HG03066 (cell line): ENCODE measurements around the gene SNX18.
"Not testable (repeated sequence)": the region's sequence is repeated elsewhere in the genome, so short reads cannot be mapped to it uniquely, and the experiment has no call there.

Experiments
- ATAC-seq: cut with Tn5 transposase; IDR thresholded peaks from one replicate; pipeline ENCODE4 v1.9.1; 2021; ENCODE audit warnings: low read depth; ENCODE audit not compliant: unreplicated experiment

Gene SNX18

DNA sequence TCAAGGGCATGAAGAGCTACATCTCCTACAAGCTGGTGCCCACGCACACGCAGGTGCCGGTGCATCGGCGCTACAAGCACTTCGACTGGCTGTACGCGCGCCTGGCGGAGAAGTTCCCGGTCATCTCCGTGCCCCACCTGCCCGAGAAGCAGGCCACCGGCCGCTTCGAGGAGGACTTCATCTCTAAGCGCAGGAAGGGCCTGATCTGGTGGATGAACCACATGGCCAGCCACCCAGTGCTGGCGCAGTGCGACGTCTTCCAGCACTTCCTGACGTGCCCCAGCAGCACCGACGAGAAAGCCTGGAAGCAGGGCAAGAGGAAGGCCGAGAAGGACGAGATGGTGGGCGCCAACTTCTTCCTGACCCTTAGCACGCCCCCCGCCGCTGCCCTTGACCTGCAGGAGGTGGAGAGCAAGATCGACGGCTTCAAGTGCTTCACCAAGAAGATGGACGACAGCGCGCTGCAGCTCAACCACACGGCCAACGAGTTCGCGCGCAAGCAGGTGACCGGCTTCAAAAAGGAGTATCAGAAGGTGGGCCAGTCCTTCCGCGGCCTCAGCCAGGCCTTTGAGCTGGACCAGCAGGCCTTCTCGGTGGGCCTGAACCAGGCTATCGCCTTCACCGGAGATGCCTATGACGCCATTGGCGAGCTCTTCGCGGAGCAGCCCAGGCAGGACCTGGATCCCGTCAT lies 1.4 kb downstream of the SNX18 start:
- ATAC-seq, result no peak

DNA sequence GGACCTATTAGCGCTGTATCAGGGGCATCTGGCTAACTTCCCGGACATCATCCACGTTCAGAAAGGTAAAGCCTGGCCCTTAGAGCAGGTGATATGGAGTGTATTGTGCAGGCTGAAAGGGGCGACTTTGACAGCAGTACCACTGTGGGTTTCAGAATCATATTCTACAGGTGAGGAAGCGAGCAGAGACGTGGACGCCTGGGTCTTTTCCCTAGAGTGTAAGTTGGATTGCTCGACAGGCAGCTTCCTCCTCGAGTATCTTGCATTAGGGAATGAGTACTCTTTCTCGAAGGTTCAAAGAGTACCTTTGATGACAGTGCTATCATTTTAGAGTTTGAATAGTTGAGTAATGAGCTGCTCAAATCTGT lies 1.9 kb downstream of the SNX18 start:
- no peak for ATAC-seq

- ATAC-seq, result no peak
Measured at GRCh38 chr5:54520438-54520846, 2.9 kb downstream of the SNX18 start.

DNA sequence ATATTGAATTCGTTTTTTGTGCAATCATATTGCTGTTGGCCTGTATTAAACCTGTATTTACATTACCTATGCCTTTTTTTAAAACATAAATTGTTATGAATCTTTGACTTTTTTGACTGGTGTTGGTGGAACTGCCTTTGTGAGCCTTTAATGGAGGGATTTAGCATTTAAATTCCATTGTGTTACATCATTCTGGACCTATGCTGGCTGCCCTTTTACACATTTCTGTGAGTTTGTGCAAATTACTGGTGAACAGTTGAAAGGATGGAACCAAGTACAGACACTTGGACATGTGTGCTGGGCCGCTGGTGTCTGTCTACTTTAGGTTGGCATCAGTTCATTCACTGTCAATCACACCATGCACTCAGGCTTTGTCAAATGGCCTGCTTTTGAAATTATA lies 3.4 kb downstream of the SNX18 start:
- no peak for ATAC-seq

DNA sequence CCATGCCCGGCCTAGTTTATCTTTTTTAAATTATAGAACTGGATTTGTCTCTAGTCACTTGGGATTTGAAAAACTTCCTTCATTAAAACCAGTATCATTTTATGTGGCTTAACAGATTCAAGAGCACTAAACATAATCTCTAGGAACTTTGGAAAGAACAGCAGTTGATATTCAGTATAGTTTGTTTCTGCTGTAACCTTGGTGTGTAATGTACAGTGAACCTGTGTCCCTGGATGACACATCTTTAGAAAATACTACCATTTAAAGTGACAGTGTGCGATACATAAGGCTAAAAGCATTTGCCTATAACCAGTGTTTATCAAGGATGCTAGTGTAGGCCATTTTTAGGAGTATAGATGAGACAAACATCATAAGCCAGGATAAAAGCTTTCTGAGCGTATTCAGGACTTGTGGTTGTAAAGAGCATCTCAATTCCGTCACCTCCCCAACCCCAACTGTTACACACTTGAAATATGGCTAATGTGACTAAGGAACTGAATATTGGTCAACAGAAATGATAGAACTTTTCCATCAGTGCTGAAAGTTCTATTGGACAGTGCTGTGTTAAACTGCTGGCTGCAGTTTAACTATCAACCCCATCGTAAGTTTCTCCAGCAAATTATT lies 4.4 kb downstream of the SNX18 start:
- ATAC-seq, result no peak

GRCh38 chr5:54523534-54523933 lies 6.0 kb downstream of the SNX18 start:
- no peak for ATAC-seq

- ATAC-seq, result no peak
Measured at GRCh38 chr5:54524082-54524481, 6.5 kb downstream of the SNX18 start.

DNA sequence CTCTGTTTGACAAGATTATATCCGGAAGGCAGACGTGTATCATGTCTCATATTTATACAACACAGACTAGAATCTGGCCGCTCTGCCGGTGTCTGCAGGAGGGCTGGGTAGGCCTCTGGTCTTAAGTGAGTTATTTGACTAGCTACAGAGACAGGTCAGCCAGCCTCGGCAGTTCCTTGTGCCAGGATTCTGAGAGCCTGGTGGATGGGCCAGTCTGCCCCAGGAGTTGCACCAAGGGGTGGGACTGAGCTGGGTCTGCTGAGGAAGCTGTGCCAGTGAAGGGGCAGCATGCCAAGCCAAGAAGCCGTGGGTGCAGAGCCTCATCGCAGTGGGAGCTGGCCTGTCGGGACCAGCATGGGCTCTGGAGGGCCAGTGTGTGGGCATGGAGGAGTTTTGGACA lies 7.1 kb downstream of the SNX18 start:
- ATAC-seq, result no peak

DNA sequence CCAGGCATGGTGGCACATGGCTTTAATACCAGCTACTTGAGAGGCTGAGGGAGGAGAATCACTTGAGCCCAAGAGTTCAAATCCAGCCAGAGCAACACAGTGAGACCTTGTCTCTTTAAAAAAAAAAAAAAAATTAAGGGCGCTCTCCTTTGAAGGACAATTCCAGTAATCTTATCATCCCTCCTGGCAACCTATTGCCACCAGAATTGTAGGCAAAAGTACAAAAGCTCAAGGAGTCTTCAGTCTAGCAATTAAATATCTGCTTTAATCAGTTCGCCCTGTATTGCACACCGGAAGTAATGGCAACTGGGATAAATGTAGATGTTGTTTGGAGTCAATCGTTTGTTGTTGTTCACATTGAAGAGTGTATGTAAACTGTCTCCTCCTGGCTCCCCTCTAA lies 7.7 kb downstream of the SNX18 start:
- ATAC-seq, result no peak

GRCh38 chr5:54525692-54526091 lies 8.1 kb downstream of the SNX18 start:
- ATAC-seq, result no peak

- ATAC-seq, result no peak
Measured at GRCh38 chr5:54526604-54527288, 9.2 kb downstream of the SNX18 start.

GRCh38 chr5:54528633-54529209 lies 11.2 kb downstream of the SNX18 start:
- no peak for ATAC-seq

GRCh38 chr5:54529565-54529964 lies 12.0 kb downstream of the SNX18 start:
- no peak for ATAC-seq

GRCh38 chr5:54531546-54531945 lies 14.0 kb downstream of the SNX18 start:
- ATAC-seq, result no peak

- ATAC-seq, result no peak
Measured at GRCh38 chr5:54533541-54534190, 16.1 kb downstream of the SNX18 start.

GRCh38 chr5:54534191-54535004 lies 16.8 kb downstream of the SNX18 start:
- no peak for ATAC-seq

GRCh38 chr5:54535149-54535844 lies 17.7 kb downstream of the SNX18 start:
- no peak for ATAC-seq

DNA sequence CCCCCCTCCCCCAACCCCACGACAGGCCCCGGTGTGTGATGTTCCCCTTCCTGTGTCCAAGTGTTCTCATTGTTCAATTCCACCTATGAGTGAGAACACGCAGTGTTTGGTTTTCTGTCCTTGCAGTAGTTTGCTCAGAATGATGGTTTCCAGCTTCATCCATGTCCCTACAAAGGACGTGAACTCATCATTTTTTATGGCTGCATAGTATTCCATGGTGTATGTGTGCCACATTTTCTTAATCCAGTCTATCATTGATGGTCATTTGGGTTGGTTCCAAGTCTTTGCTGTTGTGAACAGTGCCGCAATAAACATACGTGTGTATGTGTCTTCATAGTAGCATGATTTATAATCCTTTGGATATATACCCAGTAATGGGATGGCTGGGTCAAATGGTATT lies 18.8 kb downstream of the SNX18 start:
- not testable (repeated sequence) for ATAC-seq

DNA sequence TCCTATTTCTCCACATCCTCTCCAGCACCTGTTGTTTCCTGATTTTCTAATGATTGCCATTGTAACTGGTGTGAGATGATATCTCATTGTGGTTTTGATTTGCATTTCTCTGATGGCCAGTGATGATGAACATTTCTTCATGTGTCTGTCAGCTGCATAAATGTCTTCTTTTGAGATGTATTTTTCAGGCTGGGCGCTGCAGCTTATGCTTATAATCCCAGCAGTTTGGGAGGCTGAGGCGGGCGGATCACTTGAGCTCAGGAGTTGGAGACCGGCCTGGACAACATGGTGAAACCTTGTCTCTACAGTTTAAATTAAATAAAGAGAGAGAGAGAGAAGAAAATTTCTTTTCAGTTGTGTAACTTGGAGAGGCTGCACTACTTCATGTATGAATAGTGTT lies 19.3 kb downstream of the SNX18 start:
- not testable (repeated sequence) for ATAC-seq

DNA sequence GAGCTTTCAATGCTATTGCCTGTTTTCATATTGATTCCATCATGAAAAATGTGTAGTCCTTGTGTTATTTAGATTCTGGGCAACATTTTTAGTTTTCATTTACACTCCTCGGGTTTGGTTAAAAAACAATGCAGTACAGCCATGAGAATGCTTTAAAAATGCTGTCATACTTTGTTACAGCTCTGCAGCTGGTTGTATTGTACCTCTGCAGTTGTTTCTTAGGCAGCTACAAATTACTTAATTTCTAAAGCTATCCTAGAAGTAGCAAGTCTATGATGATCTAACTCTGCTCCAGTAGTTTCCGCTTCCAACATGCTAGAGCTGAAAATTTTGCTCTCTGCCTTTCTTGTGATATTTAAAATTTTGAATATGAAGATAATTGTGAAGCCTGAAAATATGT lies 20.2 kb downstream of the SNX18 start:
- ATAC-seq, result no peak
